GM13977 (cell line): ENCODE results near the gene ZFP36.

Experiments
- DNase-seq: peaks from one replicate; pipeline ENCODE4 v3.0.0; 2012; ENCODE audit warnings: low spot score
- in situ Hi-C: fragments of 300-500 bp; cut with MboI; formaldehyde crosslinking; loops from one replicate; pipeline ENCODE4 v1.12.0; 2022; ENCODE audit warnings: low sequenced_read_pairs, low pct_unique_long_range_greater_than_20kb, mixed read lengths, inconsistent platforms; ENCODE audit not compliant: unreplicated experiment
- TF ChIP-seq, protein P1 (sequence below): IDR thresholded peaks from 2 replicates; pipeline ENCODE4 v1.5.1; 2012; ENCODE audit warnings: mild to moderate bottlenecking, control low read depth; ENCODE audit not compliant: insufficient read depth; ENCODE audit errors: extremely low read depth, missing control alignments

ZFP36 gene

DNA sequence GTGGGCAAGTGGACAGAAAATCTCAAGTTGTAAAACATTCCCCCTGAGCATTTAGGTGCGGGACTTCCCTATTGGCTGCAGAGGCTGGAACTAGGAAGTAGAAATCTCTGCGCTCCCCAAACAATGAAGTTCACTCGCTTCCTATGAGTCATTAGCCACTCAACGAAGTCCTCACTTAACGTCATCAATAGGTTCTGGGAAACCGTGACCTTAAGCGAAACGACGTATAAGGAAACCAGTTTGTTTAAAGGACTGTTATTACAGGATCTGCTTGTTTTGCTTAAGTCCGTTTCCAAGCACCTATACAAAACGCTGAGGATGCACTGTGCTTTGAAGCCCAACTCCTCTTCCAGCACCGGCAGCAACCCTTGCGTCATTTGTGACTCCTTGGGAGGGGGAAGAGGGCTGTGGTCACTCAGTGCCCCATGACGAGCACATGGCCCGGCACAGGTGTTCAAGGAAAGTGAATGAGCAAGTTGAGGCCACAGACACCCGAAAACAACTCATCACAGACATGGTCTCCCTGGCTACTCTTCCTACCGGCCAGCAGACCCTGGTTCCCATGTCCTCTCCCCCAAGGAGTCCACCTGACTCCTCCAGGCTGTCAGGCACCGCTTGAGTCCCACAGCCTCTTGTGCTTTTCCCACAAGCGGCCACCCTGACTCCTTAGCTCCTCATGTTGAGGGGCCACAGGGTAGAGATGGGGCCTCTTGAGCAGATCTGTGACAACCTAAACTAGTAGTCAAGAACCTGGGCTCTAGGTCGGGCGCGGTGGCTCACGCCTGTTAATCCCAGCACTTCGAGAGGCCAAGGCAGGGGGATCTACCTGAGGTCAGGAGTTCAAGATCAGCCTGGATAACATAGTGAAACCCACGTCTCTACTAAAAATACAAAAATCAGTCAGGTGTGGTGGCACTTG is 24.3 kb downstream of the ZFP36 start:
- TF ChIP-seq, protein P1, sequence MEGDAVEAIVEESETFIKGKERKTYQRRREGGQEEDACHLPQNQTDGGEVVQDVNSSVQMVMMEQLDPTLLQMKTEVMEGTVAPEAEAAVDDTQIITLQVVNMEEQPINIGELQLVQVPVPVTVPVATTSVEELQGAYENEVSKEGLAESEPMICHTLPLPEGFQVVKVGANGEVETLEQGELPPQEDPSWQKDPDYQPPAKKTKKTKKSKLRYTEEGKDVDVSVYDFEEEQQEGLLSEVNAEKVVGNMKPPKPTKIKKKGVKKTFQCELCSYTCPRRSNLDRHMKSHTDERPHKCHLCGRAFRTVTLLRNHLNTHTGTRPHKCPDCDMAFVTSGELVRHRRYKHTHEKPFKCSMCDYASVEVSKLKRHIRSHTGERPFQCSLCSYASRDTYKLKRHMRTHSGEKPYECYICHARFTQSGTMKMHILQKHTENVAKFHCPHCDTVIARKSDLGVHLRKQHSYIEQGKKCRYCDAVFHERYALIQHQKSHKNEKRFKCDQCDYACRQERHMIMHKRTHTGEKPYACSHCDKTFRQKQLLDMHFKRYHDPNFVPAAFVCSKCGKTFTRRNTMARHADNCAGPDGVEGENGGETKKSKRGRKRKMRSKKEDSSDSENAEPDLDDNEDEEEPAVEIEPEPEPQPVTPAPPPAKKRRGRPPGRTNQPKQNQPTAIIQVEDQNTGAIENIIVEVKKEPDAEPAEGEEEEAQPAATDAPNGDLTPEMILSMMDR, result no peak
- peak; percentile 42 for DNase-seq

DNA sequence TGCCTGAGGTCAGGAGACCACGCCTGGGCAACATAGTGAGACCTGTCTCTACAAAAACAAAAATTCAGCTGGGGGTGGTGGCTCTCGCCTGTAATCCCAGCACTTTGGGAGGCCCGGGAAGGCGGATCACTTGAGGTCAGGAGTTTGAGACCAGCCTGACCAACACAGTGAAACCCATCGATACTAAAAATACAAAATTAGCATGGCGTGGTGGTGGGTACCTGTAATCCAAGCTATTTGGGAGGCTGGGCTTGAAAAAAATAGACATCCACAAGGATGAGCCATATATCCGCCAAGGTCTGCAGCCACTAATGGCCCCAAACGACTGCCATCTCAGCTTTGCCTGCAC is 26.0 kb downstream of the ZFP36 start:
- in situ Hi-C loops, result loop anchor here (10.0 kb wide), 1 partner anchor 102 kb away; the partner anchor contains the start of gene EID2B
- no peak for DNase-seq
- TF ChIP-seq, protein P1, result no peak

More for the DNA sequence above, 24.3 kb downstream of the ZFP36 start:
- in situ Hi-C loops, result loop anchor here (10.0 kb wide), 1 partner anchor 104 kb away; the partner anchor contains the start of gene EID2B

DNA sequence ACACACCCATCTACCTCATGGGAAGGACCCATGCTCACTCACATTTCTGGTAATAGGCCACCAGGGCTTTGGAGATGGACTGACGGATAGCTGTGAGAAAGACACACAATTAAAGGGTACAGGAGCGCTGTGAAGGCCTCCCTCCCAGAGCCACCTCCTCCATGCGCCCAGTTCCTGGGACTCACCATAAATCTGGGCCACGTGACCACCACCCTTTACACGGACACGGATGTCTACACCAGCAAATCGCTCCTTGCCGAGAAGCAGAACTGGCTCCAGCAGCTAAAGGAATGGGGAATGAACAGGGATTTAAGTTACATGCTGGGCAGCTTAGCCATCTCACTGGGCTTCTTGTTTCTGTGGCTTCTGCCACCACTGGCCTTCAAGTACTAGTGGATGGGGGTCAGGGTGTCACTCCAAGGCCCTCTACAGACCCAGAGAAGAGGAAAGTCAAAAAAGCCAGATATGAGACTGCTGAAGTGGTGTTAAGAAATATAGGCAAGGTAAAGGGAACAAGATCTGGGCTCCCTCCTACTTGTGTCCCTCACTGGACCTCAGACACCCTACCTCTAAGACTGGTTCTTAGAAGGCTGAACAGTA is 26.9 kb downstream of the ZFP36 start:
- TF ChIP-seq, protein P1, result no peak
- in situ Hi-C loops, result loop anchor here (10.0 kb wide), 1 partner anchor 101 kb away; the partner anchor contains the start of gene EID2B
- DNase-seq, result no peak

DNA sequence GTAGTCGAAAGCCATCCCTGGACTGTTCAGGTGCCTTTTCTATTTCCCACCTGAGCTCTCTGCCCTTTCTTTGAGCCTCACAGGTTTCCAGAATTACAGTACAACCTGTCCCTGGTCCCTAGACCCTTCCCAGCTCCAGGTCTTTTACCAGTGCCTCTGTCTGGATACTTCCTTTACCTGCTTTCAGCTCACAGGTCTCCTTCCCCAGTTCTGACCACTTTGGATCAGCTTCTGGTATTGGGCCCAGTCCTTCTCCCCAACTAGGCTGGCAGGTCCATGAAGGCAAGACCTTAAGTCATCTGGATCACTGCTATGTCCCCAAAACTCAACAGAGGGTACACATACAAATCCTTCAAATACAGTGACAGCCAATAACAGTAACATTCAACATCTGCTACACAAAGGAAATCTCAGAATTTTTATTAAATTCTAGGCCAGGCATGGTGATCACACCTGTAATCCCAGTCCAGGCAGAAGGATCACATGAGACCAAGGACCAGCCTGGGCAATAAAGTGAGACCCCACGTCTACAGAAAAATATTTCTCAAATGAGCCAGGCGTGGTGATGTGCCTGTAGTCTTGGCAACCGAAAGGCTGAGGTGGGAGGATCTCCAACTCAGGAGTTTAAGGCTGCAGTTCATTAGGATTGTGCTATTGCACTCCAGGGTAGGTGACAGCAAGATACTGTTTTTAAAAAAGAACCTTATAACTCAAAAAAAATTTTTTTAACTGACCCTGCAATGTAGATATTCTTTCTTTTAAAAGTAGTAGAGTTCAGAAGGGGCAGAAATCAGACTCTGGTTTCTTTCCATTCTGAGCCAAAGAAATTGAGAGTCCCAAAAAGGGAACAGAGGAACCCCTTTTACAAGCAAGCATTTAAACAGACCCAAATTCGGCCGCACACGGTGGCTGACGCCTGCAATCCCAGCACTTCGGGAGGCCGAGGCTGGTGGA is 27.8 kb downstream of the ZFP36 start:
- DNase-seq, result no peak
- in situ Hi-C loops, result loop anchor here (10.0 kb wide), 1 partner anchor 100 kb away; the partner anchor contains the start of gene EID2B
- TF ChIP-seq, protein P1, result no peak

DNA sequence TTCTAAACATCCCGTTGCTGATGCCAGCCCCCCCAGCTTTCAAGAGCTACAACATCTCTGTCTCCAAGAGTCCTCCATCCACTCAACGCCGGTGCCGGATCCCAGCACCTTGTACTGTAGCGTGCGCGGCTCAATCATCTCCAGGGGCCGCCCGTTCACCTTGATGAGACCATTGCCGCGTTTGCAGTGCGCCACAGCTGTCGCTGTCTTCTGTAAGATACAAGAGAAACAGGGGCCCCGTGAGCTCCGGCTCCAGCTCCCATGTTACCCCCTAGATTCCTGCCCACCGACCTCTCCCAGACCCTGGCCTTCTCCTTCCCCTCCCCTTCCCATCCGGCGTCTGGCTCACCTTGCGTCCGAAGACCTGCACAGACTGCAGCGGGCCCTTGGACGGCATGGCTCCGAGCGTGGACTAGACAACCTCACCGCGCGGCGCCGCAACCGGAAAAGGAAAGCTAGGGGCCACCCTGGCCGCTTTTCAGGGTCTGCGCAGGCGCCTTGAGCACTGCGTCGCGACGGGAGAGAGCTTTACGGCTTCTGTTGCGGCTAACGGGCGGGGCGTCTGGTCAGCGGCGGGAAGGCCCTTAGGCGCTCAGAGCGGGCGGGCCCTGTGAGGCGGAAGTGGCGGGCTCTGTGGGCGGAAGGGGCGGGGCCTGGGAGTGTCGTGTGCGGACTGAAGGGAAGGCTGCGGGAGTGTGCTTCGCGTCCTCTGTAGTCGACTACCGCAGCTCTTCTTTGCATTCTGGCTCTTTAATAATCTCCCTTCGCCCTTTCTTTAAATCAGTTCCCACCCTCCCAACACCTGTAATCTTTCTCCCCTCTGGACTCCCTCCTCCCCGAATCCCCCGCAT is 29.1 kb downstream of the ZFP36 start, which contains the start of gene RPS16:
RPS16 (minus strand) TSS at position 451 of the 851 bp plus-strand sequence; CDS start at position 397, 54 bp downstream.
- in situ Hi-C loops, result loop anchor here (10.0 kb wide), 1 partner anchor 99 kb away; the partner anchor contains the start of gene EID2B
- TF ChIP-seq, protein P1, result no peak
- peak; percentile 95 for DNase-seq
